Activated T-helper 1 cell treated with Interleukin-2 at 50 U/mL for 16 hours (primary cell): ENCODE measurements around the gene KPNA6.

ENCODE experiments used
- DNase-seq: peaks from one replicate; pipeline ENCODE4 v3.0.0-alpha.2; 2020; ENCODE audit warnings: low read depth

Gene KPNA6

DNA sequence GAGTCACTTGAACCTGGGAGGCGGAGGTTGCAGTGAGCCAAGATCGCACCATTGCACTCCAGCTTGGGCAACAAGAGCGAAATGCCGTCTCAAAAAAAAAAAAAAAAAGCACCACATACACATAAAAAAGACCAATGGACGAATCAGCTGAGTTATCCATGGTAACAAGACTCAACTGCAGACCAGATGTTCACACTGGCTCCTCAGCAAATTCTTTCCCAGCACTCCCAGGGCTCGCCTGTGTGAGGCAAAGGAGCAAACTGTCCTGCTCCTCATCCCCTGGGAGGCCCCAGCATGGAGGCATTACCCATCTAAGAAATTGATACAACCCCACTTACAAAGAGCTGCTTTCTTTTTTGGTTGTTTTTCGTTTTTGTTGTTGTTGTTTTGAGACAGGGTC, 111.2 kb downstream of the KPNA6 start:
- DNase-seq, result no peak

GRCh38 chr1:32220746-32221580, 113.1 kb downstream of the KPNA6 start:
- no peak for DNase-seq

DNA sequence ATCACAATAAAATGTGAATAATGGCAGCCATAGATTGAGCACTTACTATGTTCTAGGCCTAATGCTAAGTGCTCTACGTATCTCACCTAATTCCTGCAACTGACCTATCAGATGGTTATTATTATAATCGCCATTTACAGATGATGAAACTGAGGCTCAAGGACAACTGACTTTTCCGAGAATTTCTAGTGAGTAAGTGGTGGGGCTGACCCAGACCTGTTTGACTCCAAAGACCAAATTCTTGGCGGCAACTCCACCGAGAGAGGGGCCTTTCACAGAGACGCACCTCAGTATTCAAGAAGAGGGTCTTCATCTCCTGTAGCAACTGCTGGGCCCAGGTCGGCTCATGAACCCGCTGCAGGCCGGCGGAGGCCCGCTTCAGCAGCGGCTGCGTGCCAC, 113.7 kb downstream of the KPNA6 start:
- DNase-seq, result no peak

GRCh38 chr1:32221980-32222755, 114.3 kb downstream of the KPNA6 start, which contains the start of the genes EIF3I and TMEM234:
Gene EIF3I, plus strand, starts transcription at chr1:32222407. Its CDS starts 35 bp downstream, at chr1:32222442.
Gene TMEM234, minus strand, starts transcription at chr1:32222353. Its CDS starts 31 bp downstream, at chr1:32222322.
- DNase-seq, result peak; percentile 85

- DNase-seq, result no peak
These were observed 115.8 kb downstream of the KPNA6 start for GRCh38 chr1:32223683-32224082.

DNA sequence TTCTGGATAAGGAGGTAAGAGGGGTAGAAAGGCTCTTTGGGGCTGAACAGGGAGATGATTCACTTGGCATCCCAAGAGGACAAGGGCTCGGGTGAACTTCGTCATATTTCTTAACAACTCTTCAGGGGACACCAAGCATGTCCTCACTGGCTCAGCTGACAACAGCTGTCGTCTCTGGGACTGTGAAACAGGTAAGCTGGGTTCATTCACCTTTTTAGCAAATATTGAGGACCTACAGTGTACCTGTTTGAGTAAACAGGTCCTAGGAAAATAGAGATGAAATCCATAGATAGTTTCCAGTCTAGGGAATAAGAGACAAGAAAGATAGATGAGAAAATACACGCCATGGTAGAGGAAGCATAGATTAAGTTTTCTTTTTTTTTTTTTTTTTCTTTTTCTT, 116.4 kb downstream of the KPNA6 start:
- no peak for DNase-seq
